Tibial nerve (tissue), 4 donors: Measurements from ENCODE around the gene CCDC50.

Source experiments
- CTCF ChIP-seq, 5 experiments: fragments of 200-600 bp in 3 of 5; fragments of 450-650 bp in 2 of 5; sonication (generic) in 3 of 5; IDR thresholded peaks; one replicate each; pipeline ENCODE4 v1.5.1; 2016 to 2019; ENCODE audit warnings: antibody characterized with exemption in 5 of 5, mild to moderate bottlenecking in 3 of 5, moderate library complexity in 2 of 5
- EP300 ChIP-seq, 2 donors: sonication (generic); formaldehyde crosslinking; IDR thresholded peaks; one replicate each; pipeline ENCODE4 v1.6.1; 2017; ENCODE audit warnings: antibody characterized with exemption in 2 of 2, mild to moderate bottlenecking in 1 of 2
- POLR2A ChIP-seq, 2 donors: fragments of 450-650 bp; IDR thresholded peaks; one replicate each; pipeline ENCODE4 v1.6.1; 2017; ENCODE audit warnings: antibody characterized with exemption in 2 of 2, mild to moderate bottlenecking in 2 of 2, moderate library complexity in 2 of 2

GRCh38 chr3:191414286-191414685, 85.1 kb downstream of the CCDC50 start:
- TF ChIP-seq CTCF (IDR thresholded peaks at IDR 0.05) = no peak
- TF ChIP-seq POLR2A (IDR thresholded peaks at IDR 0.05) = no peak
- no peak for TF ChIP-seq EP300 (IDR thresholded peaks at IDR 0.05)
